ENCODE measurements around the gene DUS3L.

- TF ChIP-seq, protein P1, sequence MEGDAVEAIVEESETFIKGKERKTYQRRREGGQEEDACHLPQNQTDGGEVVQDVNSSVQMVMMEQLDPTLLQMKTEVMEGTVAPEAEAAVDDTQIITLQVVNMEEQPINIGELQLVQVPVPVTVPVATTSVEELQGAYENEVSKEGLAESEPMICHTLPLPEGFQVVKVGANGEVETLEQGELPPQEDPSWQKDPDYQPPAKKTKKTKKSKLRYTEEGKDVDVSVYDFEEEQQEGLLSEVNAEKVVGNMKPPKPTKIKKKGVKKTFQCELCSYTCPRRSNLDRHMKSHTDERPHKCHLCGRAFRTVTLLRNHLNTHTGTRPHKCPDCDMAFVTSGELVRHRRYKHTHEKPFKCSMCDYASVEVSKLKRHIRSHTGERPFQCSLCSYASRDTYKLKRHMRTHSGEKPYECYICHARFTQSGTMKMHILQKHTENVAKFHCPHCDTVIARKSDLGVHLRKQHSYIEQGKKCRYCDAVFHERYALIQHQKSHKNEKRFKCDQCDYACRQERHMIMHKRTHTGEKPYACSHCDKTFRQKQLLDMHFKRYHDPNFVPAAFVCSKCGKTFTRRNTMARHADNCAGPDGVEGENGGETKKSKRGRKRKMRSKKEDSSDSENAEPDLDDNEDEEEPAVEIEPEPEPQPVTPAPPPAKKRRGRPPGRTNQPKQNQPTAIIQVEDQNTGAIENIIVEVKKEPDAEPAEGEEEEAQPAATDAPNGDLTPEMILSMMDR (IDR thresholded peaks at IDR 0.05 in 8 of 11, conservative IDR thresholded peaks at IDR 0.05 in 3 of 11) = peak; percentile 74 to 96 (median 91)
- TF ChIP-seq POLR2AphosphoS5 (IDR thresholded peaks at IDR 0.05) = peak; percentile 44 to 79 (median 65)
These were observed 13.0 kb upstream of the DUS3L start for GRCh38 chr19:5803752-5804515.

Data from spleen (tissue), 7 donors.